DND-41 (cell line): ENCODE data around the gene PRKAR2A.

Experiments used
- EZH2 ChIP-seq: IDR thresholded peaks from 3 replicates; pipeline ENCODE4 v1.6.1; 2012; ENCODE audit warnings: borderline replicate concordance, low read depth, mild to moderate bottlenecking, moderate library complexity, low read length, inconsistent platforms; ENCODE audit not compliant: severe bottlenecking
- TF ChIP-seq, protein P1 (sequence below): IDR thresholded peaks from 2 replicates; pipeline ENCODE4 v1.5.1; 2012; ENCODE audit warnings: borderline replicate concordance, low read length, moderate library complexity, mild to moderate bottlenecking; ENCODE audit not compliant: poor library complexity, severe bottlenecking; ENCODE audit errors: extremely low read depth

- TF ChIP-seq, protein P1, sequence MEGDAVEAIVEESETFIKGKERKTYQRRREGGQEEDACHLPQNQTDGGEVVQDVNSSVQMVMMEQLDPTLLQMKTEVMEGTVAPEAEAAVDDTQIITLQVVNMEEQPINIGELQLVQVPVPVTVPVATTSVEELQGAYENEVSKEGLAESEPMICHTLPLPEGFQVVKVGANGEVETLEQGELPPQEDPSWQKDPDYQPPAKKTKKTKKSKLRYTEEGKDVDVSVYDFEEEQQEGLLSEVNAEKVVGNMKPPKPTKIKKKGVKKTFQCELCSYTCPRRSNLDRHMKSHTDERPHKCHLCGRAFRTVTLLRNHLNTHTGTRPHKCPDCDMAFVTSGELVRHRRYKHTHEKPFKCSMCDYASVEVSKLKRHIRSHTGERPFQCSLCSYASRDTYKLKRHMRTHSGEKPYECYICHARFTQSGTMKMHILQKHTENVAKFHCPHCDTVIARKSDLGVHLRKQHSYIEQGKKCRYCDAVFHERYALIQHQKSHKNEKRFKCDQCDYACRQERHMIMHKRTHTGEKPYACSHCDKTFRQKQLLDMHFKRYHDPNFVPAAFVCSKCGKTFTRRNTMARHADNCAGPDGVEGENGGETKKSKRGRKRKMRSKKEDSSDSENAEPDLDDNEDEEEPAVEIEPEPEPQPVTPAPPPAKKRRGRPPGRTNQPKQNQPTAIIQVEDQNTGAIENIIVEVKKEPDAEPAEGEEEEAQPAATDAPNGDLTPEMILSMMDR = no peak
- no peak for TF ChIP-seq EZH2
These were observed 8.8 kb upstream of the PRKAR2A start for GRCh38 chr3:48856469-48856868.
